GM23338 (cell line): Measurements from ENCODE around the gene NET1.

Experiments
- EZH2phosphoT487 ChIP-seq: fragments of 200-600 bp; sonication (generic); IDR thresholded peaks from one replicate; pipeline ENCODE4 v1.8.1; 2018; ENCODE audit warnings: antibody characterized with exemption; ENCODE audit not compliant: unreplicated experiment
- TF ChIP-seq, protein P1 (sequence below), 2 experiments: fragments of 200-600 bp in 1 of 2; sonication (generic) in 1 of 2; conservative IDR thresholded peaks; 2 replicates each; pipeline versions ENCODE4 v1.5.1 to v1.6.1; 2016 to 2017; ENCODE audit warnings: antibody characterized with exemption in 2 of 2, low read depth in 2 of 2, mild to moderate bottlenecking in 2 of 2, moderate library complexity in 1 of 2

DNA sequence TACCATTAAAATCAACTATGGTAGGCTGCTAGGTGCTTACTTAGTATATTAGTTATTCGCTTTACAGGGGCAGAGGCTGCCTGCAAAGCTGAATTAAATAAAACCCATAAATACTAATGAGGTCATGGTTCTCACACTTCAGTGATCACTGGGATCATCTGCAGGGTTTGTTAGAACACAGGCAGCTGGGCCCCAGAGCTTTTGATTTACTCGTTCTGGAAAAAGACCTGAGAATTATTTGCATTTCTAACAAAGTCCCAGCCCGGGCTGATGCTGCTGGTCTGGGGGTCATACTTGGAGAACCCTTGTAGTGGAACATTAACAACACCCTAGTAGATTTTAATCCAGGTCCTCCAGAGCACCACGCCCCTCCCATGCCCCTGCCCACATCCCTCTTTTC is 39.0 kb upstream of the NET1 start:
- TF ChIP-seq, protein P1, sequence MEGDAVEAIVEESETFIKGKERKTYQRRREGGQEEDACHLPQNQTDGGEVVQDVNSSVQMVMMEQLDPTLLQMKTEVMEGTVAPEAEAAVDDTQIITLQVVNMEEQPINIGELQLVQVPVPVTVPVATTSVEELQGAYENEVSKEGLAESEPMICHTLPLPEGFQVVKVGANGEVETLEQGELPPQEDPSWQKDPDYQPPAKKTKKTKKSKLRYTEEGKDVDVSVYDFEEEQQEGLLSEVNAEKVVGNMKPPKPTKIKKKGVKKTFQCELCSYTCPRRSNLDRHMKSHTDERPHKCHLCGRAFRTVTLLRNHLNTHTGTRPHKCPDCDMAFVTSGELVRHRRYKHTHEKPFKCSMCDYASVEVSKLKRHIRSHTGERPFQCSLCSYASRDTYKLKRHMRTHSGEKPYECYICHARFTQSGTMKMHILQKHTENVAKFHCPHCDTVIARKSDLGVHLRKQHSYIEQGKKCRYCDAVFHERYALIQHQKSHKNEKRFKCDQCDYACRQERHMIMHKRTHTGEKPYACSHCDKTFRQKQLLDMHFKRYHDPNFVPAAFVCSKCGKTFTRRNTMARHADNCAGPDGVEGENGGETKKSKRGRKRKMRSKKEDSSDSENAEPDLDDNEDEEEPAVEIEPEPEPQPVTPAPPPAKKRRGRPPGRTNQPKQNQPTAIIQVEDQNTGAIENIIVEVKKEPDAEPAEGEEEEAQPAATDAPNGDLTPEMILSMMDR (conservative IDR thresholded peaks at IDR 0.05; ENCODE audit: low read depth in 2 of 2) = no peak
- TF ChIP-seq EZH2phosphoT487 = no peak
